ENCODE measurements around the gene TNC. TPM values are rescaled to one million over a fixed set of nuclear protein-coding genes. Genes with fewer than 3 reads are reported as not detected.

Gene TNC
- total RNA-seq, 2 donors from 2014 or later = 7.4 to 16.9 TPM

DNA sequence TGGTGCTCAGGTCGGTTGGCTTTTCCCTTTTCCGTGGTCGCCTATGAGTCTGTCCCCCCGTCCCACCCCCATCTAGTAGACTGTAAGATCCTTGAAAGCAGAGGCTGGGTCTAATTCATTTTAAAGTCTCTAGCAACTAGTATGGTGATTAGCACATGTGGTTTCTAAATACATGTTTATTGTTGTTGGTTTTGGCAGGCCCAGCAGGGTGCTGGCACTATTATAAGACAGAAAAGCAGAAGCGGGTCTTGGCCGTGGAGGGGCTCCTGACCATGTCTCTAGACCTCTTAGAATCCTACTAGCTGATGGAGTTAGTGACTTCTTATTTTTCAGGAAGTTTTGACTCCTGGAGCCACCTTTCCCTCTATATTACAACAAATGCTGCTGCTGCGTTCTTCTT is 126.1 kb downstream of the TNC start:
- no peak for DNase-seq (ENCODE audit: low spot score)
- Histone ChIP-seq H3K27me3 (no peaks in the 10 kb centered on the region), H3K9me3 (no peaks in the 10 kb centered on the region), H3K36me3 (no peaks in the 10 kb centered on the region), H3K27ac (no peak overlapping the region), H3K4me3 (no peak overlapping the region), H3K4me1 (no peaks in the 10 kb centered on the region)
- TF ChIP-seq, protein P1, sequence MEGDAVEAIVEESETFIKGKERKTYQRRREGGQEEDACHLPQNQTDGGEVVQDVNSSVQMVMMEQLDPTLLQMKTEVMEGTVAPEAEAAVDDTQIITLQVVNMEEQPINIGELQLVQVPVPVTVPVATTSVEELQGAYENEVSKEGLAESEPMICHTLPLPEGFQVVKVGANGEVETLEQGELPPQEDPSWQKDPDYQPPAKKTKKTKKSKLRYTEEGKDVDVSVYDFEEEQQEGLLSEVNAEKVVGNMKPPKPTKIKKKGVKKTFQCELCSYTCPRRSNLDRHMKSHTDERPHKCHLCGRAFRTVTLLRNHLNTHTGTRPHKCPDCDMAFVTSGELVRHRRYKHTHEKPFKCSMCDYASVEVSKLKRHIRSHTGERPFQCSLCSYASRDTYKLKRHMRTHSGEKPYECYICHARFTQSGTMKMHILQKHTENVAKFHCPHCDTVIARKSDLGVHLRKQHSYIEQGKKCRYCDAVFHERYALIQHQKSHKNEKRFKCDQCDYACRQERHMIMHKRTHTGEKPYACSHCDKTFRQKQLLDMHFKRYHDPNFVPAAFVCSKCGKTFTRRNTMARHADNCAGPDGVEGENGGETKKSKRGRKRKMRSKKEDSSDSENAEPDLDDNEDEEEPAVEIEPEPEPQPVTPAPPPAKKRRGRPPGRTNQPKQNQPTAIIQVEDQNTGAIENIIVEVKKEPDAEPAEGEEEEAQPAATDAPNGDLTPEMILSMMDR (IDR thresholded peaks at IDR 0.05) = no peak

DNA sequence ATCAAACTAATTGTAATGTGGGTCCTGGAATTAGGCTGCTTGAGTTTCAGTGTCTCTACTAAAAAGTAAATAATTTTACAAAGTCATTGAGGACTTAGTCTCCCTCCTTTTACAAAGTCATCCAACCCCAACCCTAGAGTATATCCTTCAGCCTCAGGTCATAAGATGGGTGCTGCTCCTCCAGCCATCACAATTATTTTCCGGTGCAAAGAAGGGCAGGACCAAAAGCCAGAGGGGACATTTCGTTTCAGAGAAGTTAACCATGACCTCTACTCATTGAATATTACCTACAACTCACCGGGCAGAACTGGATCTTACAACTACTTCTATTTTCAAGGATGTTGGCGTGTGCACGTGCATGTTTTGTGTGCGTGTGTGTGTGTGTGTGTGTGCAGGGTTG is 127.1 kb downstream of the TNC start:
- Histone ChIP-seq H3K4me3 (no peak overlapping the region), H3K36me3 (no peaks in the 10 kb centered on the region), H3K27ac (no peak overlapping the region), H3K9me3 (no peaks in the 10 kb centered on the region), H3K27me3 (no peaks in the 10 kb centered on the region), H3K4me1 (no peaks in the 10 kb centered on the region)
- DNase-seq (ENCODE audit: low spot score) = no peak
- TF ChIP-seq, protein P1 (IDR thresholded peaks at IDR 0.05) = no peak

DNA sequence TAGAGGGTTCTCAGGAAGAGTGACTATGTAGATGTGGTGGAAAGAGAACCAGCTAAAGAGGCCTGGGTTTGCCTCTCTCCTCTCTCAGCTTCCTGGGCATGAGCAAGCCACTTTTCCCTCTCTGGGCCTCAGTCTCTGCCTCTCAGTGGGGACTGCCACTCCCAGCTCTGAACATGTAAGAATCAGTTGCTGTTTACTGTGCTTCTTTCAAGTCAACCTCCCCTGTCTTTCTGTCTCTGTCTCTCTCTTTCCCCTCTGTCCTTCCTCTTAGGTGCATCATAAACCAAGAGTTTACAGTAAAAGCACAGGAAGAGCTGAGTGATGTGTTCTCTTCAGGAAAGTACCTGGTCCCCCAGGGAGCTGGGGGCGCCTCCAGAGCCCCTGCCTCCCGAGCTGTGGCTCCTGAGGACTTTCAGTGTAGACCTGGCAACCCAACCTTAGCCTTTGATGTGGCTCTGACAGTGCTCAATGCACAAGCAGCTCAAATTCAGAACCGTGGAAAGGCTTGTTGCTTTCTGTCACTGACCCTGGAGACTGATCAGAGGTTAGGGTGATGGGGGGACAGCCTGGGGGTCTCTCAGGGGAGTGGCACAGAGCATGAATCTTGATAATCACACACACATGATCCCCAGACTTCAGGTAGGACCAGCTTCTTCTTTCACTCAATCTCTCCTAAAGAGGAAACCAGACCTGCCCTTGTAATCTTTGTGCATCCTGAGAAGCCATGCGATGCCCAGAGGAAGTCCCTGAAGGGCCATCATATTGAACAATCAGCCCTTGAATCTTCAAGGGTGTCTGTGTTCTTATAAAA is 128.2 kb downstream of the TNC start:
- Histone ChIP-seq H3K27ac (no peak overlapping the region), H3K4me3 (no peak overlapping the region), H3K27me3 (no peaks in the 10 kb centered on the region), H3K9me3 (no peaks in the 10 kb centered on the region), H3K4me1 (no peaks in the 10 kb centered on the region), H3K36me3 (no peaks in the 10 kb centered on the region)
- TF ChIP-seq, protein P1 (IDR thresholded peaks at IDR 0.05) = no peak
- no peak for DNase-seq (ENCODE audit: low spot score)

DNA sequence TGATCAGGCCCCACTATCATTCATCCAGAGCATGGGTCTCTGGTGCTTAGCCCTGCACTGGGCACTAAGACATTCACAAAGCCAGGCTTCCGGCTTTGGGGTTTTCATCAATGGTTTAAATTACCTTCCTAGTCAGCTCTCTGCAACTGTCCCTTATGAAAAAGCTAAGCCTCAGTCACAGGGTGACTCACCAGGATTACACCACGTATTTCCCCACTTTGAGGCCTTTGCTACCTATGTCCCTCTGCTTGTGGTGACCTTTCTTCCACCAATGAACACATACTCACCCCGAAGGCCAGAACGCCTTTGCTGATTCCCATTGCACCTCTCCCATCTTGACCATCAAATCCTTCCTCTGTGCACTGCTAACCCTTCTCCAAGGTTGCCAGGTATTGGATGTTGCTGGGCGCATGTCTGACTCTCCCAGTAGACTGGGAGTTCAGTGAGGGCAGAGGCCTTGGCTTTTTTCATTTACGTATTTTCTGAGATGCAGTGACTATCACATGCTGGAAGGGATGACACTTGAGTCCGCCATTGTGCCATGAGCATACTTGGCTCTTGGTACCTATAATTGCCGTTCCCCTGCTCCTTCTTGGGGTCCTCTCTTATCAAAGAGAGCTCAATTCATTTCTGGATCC is 128.9 kb downstream of the TNC start:
- Histone ChIP-seq H3K36me3 (no peaks in the 10 kb centered on the region), H3K27me3 (no peaks in the 10 kb centered on the region), H3K9me3 (no peaks in the 10 kb centered on the region), H3K4me1 (no peaks in the 10 kb centered on the region), H3K4me3 (no peak overlapping the region), H3K27ac (no peak overlapping the region)
- DNase-seq (ENCODE audit: low spot score) = no peak
- TF ChIP-seq, protein P1 (IDR thresholded peaks at IDR 0.05) = no peak

DNA sequence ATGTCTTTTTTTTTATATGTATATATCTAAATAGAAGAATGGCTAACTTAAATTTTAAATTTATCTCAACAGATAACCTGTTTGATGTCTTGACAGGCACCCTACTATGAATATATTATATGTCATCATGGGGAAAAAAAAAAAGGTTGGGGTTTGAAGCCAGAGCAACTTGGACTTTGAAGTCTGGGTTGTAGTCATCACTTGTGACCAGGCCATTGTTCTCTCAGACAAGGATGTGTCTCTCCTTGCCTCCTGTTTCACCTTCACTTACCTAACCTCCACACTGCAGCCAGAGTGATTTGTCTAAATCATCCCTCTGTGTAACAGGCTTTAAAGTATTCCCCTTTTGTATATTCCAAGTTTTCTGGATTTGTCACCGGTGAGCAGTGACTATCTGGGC is 130.8 kb downstream of the TNC start:
- no peaks in the 10 kb centered on the region for H3K4me1 ChIP-seq
- TF ChIP-seq, protein P1 (IDR thresholded peaks at IDR 0.05) = no peak
- no peaks in the 10 kb centered on the region for H3K27me3 ChIP-seq
- H3K9me3 ChIP-seq = no peaks in the 10 kb centered on the region
- no peak overlapping the region for H3K4me3 ChIP-seq
- DNase-seq (ENCODE audit: low spot score) = no peak
- H3K36me3 ChIP-seq = no peaks in the 10 kb centered on the region
- H3K27ac ChIP-seq = no peak overlapping the region

Measured in right atrium auricular region (tissue), 2 donors.